Measurements from ENCODE around the gene RAB3A. TPM values are rescaled to one million over a fixed set of nuclear protein-coding genes. Genes with fewer than 3 reads are reported as not detected.

Gene RAB3A
- total RNA-seq, 4 donors from 2014 or later: 0.92 to 3.8 (median 1.6) TPM

- no peak for ATAC-seq
- H3K4me3 ChIP-seq: peak overlapping the region in 1 of 2 donors; percentile 85
- peaks cover 0 to 44% (median 16%) of the 10 kb centered on the region in 3 donors for H3K4me1 ChIP-seq
- peaks cover 0 to 42% of the 10 kb centered on the region in 2 donors for H3K36me3 ChIP-seq
- WGBS, 2 donors (ENCODE audit: low coverage in 1 of 2): 0% methylated on average over 1 of the region's 27 CpGs; no CpG with 5 or more reads in 1 of the 2 donors
- H3K27ac ChIP-seq: peak overlapping the region; percentile 79 to 96 (median 96)
- H3K9me3 ChIP-seq: no peaks in the 10 kb centered on the region
- peak; percentile 57 for TF ChIP-seq POLR2AphosphoS5 (IDR thresholded peaks at IDR 0.05)
- TF ChIP-seq EP300 (IDR thresholded peaks at IDR 0.05): no peak
- TF ChIP-seq POLR2A (IDR thresholded peaks at IDR 0.05): no peak
- no peak for TF ChIP-seq CTCF (IDR thresholded peaks at IDR 0.05)
- H3K27me3 ChIP-seq: no peaks in the 10 kb centered on the region
Observed at GRCh38 chr19:18194554-18195238, 9.1 kb downstream of the RAB3A start.

- 46 to 51% methylated on average over 8 to 11 of the region's 12 CpGs for WGBS, 2 donors (ENCODE audit: low coverage in 1 of 2)
- peaks cover 0 to 36% of the 10 kb centered on the region in 2 donors for H3K36me3 ChIP-seq
- TF ChIP-seq POLR2AphosphoS5 (IDR thresholded peaks at IDR 0.05) (no peak), EP300 (IDR thresholded peaks at IDR 0.05) (no peak), POLR2A (IDR thresholded peaks at IDR 0.05) (no peak), CTCF (IDR thresholded peaks at IDR 0.05) (no peak)
- peak overlapping the region; percentile 79 to 96 (median 96) for H3K27ac ChIP-seq
- no peak for ATAC-seq
- H3K27me3 ChIP-seq: no peaks in the 10 kb centered on the region
- peaks cover 0 to 44% (median 16%) of the 10 kb centered on the region in 3 donors for H3K4me1 ChIP-seq
- no peaks in the 10 kb centered on the region for H3K9me3 ChIP-seq
- H3K4me3 ChIP-seq: peak overlapping the region; percentile 72 to 85
Observed at GRCh38 chr19:18194181-18194530, 9.7 kb downstream of the RAB3A start.

DNA sequence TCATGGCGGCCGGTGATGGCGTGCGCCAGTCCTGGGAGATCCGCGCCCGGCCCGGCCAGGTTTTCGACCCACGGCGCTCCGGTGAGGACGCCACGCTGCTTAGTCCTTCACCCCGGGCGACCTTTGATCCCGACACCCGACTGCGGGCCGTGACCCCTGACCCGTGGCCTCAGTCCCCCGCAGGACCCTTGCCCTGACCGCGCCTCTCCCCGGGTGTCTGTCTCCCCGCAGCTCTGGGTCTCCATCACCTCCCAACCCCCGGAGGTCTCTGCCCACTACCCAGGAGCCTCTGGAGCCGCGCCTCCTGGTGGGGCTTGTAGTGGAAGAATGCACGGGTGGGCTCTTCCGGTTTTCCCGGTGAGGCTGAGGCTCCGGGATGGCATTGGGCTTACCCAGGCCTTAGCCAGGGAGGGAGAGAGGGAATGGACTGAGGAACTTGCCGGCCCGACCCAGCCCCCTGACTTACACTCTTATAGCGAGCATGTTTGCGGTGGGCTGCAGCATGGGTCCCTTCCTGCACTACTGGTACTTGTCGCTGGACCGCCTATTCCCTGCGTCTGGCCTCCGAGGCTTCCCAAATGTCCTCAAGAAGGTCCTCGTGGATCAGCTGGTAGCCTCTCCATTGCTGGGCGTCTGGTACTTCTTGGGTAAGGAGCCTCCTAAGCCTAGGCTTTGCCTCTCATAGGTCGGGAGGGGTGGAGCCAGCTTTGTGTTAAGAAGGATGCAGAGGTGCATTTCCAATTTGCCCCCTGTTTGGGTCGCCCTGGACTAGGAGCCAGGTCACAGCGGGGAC lies 10.3 kb downstream of the RAB3A start:
- 0% methylated on average over 1 of the region's 46 CpGs; no CpG with 5 or more reads in 1 of the 2 donors for WGBS, 2 donors (ENCODE audit: low coverage in 1 of 2)
- no peak for TF ChIP-seq EP300 (IDR thresholded peaks at IDR 0.05)
- TF ChIP-seq POLR2A (IDR thresholded peaks at IDR 0.05): no peak
- no peak for TF ChIP-seq POLR2AphosphoS5 (IDR thresholded peaks at IDR 0.05)
- no peak for TF ChIP-seq CTCF (IDR thresholded peaks at IDR 0.05)

GRCh38 chr19:18192673-18193387 lies 11.0 kb downstream of the RAB3A start, which contains the start of gene MPV17L2:
TSS of gene MPV17L2 (plus strand) at chr19:18193218. CDS start at chr19:18193282, 64 bp downstream.
- peak within 1 kb of the TSS; percentile 72 to 85 for H3K4me3 ChIP-seq
- H3K27ac ChIP-seq: peak within 1 kb of the TSS; percentile 96 to 99 (median 96)
- no peaks in the 10 kb centered on the region for H3K27me3 ChIP-seq
- WGBS, 2 donors (ENCODE audit: low coverage in 1 of 2): 0% methylated on average over 9 to 25 of the region's 74 CpGs
- H3K9me3 ChIP-seq: no peaks in the 10 kb centered on the region
- TF ChIP-seq POLR2A (IDR thresholded peaks at IDR 0.05) (peak; percentile 91 to 92), EP300 (IDR thresholded peaks at IDR 0.05) (no peak), POLR2AphosphoS5 (IDR thresholded peaks at IDR 0.05) (peak; percentile 98), CTCF (IDR thresholded peaks at IDR 0.05) (peak in 1 of 4 experiments; percentile 2)
- peaks cover 0 to 23% of the 10 kb centered on the region in 2 donors for H3K36me3 ChIP-seq
- peaks cover 0 to 44% (median 16%) of the 10 kb centered on the region in 3 donors for H3K4me1 ChIP-seq
- ATAC-seq: peak; percentile 95

More for the DNA sequence above, 10.3 kb downstream of the RAB3A start:
- H3K27ac ChIP-seq: peak overlapping the region; percentile 79 to 96 (median 96)
- H3K4me1 ChIP-seq: peaks cover 0 to 44% (median 16%) of the 10 kb centered on the region in 3 donors
- no peaks in the 10 kb centered on the region for H3K9me3 ChIP-seq
- H3K27me3 ChIP-seq: no peaks in the 10 kb centered on the region
- H3K36me3 ChIP-seq: peaks cover 0 to 31% of the 10 kb centered on the region in 2 donors
- no peak for ATAC-seq
- peak overlapping the region; percentile 72 to 85 for H3K4me3 ChIP-seq
